K562 (cell line): Measurements from ENCODE around the gene SPAG17. TPM values are rescaled to one million over a fixed set of nuclear protein-coding genes. Genes with fewer than 3 reads are reported as not detected.

Experiments
- CBFA2T3 ChIP-seq: fragments of 450-650 bp; IDR thresholded peaks from 2 replicates; pipeline ENCODE4 v1.6.1; 2017
- EP400 ChIP-seq: fragments of 450-650 bp; IDR thresholded peaks from 2 replicates; pipeline ENCODE4 v1.6.1; 2017; ENCODE audit warnings: antibody characterized with exemption, mild to moderate bottlenecking, moderate library complexity
- SOX6 ChIP-seq: fragments of 450-650 bp; IDR thresholded peaks from 2 replicates; pipeline ENCODE4 v1.6.1; 2014; ENCODE audit warnings: mild to moderate bottlenecking
- XRCC3 ChIP-seq: fragments of 450-650 bp; IDR thresholded peaks from 2 replicates; pipeline ENCODE4 v1.6.1; 2017; ENCODE audit warnings: mild to moderate bottlenecking, moderate library complexity
- ZNF584 ChIP-seq: fragments of 200-800 bp; sonication (Bioruptor generic); IDR thresholded peaks from 2 replicates; pipeline ENCODE4 v1.6.1; 2016; ENCODE audit warnings: low read depth, mild to moderate bottlenecking, missing genetic modification characterization, missing compliant biosample characterization
- polyA plus RNA-seq, 8 experiments: library from polyadenylated mRNA; depleted of rRNA in 4 of 8; stranded (reverse) in 5 of 8; unstranded in 3 of 8; fragments of >200 nt; fragmentation: Nextera tagmentation in 2 of 8; fragmentation: Illumina TruSeq in 1 of 8; extraction: Ambion mirVana in 2 of 8; extraction: Trizol in 1 of 8; gene quantifications; 2 replicates each; pipeline versions ENCODE4 v1.2.1 to v1.2.3, GENCODE V29; 2011 to 2014; ENCODE audit warnings: inconsistent platforms in 1 of 8, missing spikeins in 1 of 8
- total RNA-seq, 7 experiments: library from RNA; depleted of rRNA in 6 of 7; stranded (reverse); fragments of >200 nt in 6 of 7; fragmentation: Illumina TruSeq in 2 of 7; extraction: Trizol in 2 of 7; gene quantifications; 2 replicates each; pipeline versions ENCODE4 v1.2.1 to v1.2.3, GENCODE V29; 2011 to 2021; ENCODE audit warnings: low replicate concordance in 1 of 7
- TF ChIP-seq, protein P1 (sequence below): sonication (generic); formaldehyde crosslinking; IDR thresholded peaks from 2 replicates; pipeline ENCODE4 v1.8.1; 2023; ENCODE audit warnings: mild to moderate bottlenecking, missing genetic modification reagents
- TF ChIP-seq, protein P2 (sequence below): conservative IDR thresholded peaks from 2 replicates; pipeline ENCODE4 v1.6.1; 2011; ENCODE audit warnings: low read depth, mild to moderate bottlenecking, low read length; ENCODE audit not compliant: control insufficient read depth
- TF ChIP-seq, protein P3 (sequence below): sonication (generic); formaldehyde crosslinking; IDR thresholded peaks from 2 replicates; pipeline ENCODE4 v1.8.0; 2022; ENCODE audit warnings: missing genetic modification reagents, mild to moderate bottlenecking, borderline replicate concordance
- TF ChIP-seq, protein P4 (sequence below): fragments of 450-650 bp; IDR thresholded peaks from 2 replicates; pipeline ENCODE4 v1.6.1; 2018; ENCODE audit warnings: mild to moderate bottlenecking, low read depth; ENCODE audit not compliant: partially characterized antibody
- TF ChIP-seq, protein P5 (sequence below), 2 experiments: fragments of 200-800 bp in 1 of 2; sonication (Bioruptor generic) in 1 of 2; sonication (generic) in 1 of 2; formaldehyde crosslinking in 1 of 2; IDR thresholded peaks in 1 of 2; conservative IDR thresholded peaks in 1 of 2; 2 replicates each; pipeline versions ENCODE4 v1.5.0 to v1.6.1; 2016 to 2020; ENCODE audit warnings: missing compliant biosample characterization in 1 of 2, missing genetic modification characterization in 1 of 2, missing genetic modification reagents in 1 of 2
- TF ChIP-seq, protein P6 (sequence below): fragments of 450-650 bp; IDR thresholded peaks from 2 replicates; pipeline ENCODE4 v1.6.1; 2016; ENCODE audit warnings: borderline replicate concordance
- TF ChIP-seq, protein P7 (sequence below): fragments of 200-800 bp; sonication (Bioruptor generic); IDR thresholded peaks from 2 replicates; pipeline ENCODE4 v1.6.1; 2017; ENCODE audit warnings: missing genetic modification characterization, missing compliant biosample characterization
- TF ChIP-seq, protein P8 (sequence below): sonication (generic); formaldehyde crosslinking; IDR thresholded peaks from 2 replicates; pipeline ENCODE4 v1.8.0; 2022; ENCODE audit warnings: mild to moderate bottlenecking, low read depth, missing genetic modification reagents

SPAG17 gene
- total and polyA plus RNA-seq, 9 of the 15 experiments (the other 6 are each of a cell fraction or from before 2014, with no cell fraction given): 0.07 to 2.1 (median 1.5) TPM

DNA sequence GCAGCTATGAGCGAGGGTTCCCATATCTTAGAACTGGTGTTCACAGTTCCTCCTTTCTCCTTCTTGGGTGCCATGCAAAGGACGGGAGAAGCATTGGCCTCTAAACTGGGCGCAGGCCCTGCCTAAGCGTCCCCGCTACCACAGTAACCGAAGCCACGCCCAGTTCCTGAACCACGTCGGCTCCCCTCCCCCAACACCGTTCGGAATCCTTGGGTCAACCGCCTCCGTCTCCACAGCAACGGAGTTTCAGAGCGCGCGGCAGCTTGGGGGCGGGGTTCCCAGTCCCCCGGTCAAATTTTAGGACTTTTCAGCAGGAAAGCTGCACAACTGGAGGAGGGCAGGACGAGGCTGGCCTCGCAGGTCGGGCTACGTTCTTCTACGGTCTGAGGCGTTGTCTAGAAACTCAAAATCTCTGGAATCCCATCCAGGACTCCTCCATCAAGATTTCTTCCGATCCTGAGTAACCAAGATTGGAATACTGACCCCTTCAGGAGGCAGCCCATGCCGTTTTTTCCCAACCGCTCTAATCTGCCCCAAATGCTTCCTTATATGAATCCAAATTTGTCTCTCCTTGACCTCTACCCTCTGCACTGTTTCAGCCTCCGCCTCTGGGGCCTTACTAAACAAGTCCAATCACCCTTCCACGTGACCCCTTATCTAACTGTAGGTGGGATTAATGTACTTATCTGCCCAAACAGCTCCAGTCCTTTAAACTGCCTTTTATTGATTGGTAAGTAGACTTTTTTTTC lies at the start of gene SPAG17 (continued):
- TF ChIP-seq, protein P1, sequence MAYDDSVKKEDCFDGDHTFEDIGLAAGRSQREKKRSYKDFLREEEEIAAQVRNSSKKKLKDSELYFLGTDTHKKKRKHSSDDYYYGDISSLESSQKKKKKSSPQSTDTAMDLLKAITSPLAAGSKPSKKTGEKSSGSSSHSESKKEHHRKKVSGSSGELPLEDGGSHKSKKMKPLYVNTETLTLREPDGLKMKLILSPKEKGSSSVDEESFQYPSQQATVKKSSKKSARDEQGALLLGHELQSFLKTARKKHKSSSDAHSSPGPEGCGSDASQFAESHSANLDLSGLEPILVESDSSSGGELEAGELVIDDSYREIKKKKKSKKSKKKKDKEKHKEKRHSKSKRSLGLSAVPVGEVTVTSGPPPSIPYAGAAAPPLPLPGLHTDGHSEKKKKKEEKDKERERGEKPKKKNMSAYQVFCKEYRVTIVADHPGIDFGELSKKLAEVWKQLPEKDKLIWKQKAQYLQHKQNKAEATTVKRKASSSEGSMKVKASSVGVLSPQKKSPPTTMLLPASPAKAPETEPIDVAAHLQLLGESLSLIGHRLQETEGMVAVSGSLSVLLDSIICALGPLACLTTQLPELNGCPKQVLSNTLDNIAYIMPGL (CRISPR knock-in tag): no peak
- TF ChIP-seq, protein P2, sequence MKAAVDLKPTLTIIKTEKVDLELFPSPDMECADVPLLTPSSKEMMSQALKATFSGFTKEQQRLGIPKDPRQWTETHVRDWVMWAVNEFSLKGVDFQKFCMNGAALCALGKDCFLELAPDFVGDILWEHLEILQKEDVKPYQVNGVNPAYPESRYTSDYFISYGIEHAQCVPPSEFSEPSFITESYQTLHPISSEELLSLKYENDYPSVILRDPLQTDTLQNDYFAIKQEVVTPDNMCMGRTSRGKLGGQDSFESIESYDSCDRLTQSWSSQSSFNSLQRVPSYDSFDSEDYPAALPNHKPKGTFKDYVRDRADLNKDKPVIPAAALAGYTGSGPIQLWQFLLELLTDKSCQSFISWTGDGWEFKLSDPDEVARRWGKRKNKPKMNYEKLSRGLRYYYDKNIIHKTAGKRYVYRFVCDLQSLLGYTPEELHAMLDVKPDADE: 0 out of 2 replicates have a peak, but pooled peaks have one; percentile 41
- TF ChIP-seq ZNF584 (CRISPR knock-in tag) (no peak), CBFA2T3 (peak; percentile 80), SOX6 (peak; percentile 36; the same call in 1 of the 2 replicates), EP400 (no peak; the same call in 1 of the 2 replicates), XRCC3 (no peak)
- TF ChIP-seq, protein P3, sequence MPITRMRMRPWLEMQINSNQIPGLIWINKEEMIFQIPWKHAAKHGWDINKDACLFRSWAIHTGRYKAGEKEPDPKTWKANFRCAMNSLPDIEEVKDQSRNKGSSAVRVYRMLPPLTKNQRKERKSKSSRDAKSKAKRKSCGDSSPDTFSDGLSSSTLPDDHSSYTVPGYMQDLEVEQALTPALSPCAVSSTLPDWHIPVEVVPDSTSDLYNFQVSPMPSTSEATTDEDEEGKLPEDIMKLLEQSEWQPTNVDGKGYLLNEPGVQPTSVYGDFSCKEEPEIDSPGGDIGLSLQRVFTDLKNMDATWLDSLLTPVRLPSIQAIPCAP (CRISPR knock-in tag): no peak
- TF ChIP-seq, protein P4, sequence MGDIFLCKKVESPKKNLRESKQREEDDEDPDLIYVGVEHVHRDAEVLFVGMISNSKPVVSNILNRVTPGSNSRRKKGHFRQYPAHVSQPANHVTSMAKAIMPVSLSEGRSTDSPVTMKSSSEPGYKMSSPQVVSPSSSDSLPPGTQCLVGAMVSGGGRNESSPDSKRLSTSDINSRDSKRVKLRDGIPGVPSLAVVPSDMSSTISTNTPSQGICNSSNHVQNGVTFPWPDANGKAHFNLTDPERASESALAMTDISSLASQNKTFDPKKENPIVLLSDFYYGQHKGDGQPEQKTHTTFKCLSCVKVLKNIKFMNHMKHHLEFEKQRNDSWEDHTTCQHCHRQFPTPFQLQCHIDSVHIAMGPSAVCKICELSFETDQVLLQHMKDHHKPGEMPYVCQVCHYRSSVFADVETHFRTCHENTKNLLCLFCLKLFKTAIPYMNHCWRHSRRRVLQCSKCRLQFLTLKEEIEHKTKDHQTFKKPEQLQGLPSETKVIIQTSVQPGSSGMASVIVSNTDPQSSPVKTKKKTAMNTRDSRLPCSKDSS: no peak
- TF ChIP-seq, protein P5, sequence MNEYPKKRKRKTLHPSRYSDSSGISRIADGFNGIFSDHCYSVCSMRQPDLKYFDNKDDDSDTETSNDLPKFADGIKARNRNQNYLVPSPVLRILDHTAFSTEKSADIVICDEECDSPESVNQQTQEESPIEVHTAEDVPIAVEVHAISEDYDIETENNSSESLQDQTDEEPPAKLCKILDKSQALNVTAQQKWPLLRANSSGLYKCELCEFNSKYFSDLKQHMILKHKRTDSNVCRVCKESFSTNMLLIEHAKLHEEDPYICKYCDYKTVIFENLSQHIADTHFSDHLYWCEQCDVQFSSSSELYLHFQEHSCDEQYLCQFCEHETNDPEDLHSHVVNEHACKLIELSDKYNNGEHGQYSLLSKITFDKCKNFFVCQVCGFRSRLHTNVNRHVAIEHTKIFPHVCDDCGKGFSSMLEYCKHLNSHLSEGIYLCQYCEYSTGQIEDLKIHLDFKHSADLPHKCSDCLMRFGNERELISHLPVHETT (CRISPR knock-in tag; conservative IDR thresholded peaks at IDR 0.05 in 1 of 2, IDR thresholded peaks at IDR 0.05 in 1 of 2): no peak
- TF ChIP-seq, protein P6, sequence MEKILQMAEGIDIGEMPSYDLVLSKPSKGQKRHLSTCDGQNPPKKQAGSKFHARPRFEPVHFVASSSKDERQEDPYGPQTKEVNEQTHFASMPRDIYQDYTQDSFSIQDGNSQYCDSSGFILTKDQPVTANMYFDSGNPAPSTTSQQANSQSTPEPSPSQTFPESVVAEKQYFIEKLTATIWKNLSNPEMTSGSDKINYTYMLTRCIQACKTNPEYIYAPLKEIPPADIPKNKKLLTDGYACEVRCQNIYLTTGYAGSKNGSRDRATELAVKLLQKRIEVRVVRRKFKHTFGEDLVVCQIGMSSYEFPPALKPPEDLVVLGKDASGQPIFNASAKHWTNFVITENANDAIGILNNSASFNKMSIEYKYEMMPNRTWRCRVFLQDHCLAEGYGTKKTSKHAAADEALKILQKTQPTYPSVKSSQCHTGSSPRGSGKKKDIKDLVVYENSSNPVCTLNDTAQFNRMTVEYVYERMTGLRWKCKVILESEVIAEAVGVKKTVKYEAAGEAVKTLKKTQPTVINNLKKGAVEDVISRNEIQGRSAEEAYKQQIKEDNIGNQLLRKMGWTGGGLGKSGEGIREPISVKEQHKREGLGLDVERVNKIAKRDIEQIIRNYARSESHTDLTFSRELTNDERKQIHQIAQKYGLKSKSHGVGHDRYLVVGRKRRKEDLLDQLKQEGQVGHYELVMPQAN: peak; percentile 86; the same call in 1 of the 2 replicates
- TF ChIP-seq, protein P7, sequence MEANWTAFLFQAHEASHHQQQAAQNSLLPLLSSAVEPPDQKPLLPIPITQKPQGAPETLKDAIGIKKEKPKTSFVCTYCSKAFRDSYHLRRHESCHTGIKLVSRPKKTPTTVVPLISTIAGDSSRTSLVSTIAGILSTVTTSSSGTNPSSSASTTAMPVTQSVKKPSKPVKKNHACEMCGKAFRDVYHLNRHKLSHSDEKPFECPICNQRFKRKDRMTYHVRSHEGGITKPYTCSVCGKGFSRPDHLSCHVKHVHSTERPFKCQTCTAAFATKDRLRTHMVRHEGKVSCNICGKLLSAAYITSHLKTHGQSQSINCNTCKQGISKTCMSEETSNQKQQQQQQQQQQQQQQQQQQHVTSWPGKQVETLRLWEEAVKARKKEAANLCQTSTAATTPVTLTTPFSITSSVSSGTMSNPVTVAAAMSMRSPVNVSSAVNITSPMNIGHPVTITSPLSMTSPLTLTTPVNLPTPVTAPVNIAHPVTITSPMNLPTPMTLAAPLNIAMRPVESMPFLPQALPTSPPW: peak; percentile 59
- TF ChIP-seq, protein P8, sequence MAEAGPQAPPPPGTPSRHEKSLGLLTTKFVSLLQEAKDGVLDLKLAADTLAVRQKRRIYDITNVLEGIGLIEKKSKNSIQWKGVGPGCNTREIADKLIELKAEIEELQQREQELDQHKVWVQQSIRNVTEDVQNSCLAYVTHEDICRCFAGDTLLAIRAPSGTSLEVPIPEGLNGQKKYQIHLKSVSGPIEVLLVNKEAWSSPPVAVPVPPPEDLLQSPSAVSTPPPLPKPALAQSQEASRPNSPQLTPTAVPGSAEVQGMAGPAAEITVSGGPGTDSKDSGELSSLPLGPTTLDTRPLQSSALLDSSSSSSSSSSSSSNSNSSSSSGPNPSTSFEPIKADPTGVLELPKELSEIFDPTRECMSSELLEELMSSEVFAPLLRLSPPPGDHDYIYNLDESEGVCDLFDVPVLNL (CRISPR knock-in tag): no peak
